Inferior parietal cortex (tissue), 1 donor: ENCODE data around the gene TMEM150A.
"Not testable (repeated sequence)": the region's sequence is repeated elsewhere in the genome, so short reads cannot be mapped to it uniquely, and the experiment has no call there.

Experiments
- DNase-seq: peaks from one replicate; pipeline ENCODE4 v3.0.0-alpha.2; 2016; ENCODE audit errors: extremely low spot score

Gene TMEM150A

GRCh38 chr2:85611705-85612587 is 9.4 kb upstream of the TMEM150A start, which contains the start of gene C2orf68:
C2orf68 (minus strand) TSS chr2:85612066; CDS start chr2:85611984, 82 bp downstream.
- DNase-seq: peak; percentile 91

GRCh38 chr2:85611217-85611704 is 8.8 kb upstream of the TMEM150A start:
- DNase-seq: no peak

GRCh38 chr2:85607268-85608215 is 5.0 kb upstream of the TMEM150A start:
- no peak for DNase-seq

- no peak for DNase-seq
Measured at GRCh38 chr2:85606116-85606455, 3.6 kb upstream of the TMEM150A start.

- DNase-seq: no peak
Measured at GRCh38 chr2:85605406-85606115, 3.1 kb upstream of the TMEM150A start.

- DNase-seq: no peak
Measured at GRCh38 chr2:85604568-85605339, 2.3 kb upstream of the TMEM150A start.

GRCh38 chr2:85604133-85604444 is 1.6 kb upstream of the TMEM150A start:
- DNase-seq: not testable (repeated sequence)

GRCh38 chr2:85601771-85602475 is 575 bp downstream of the TMEM150A start:
- no peak for DNase-seq

GRCh38 chr2:85600951-85601770 is 1.3 kb downstream of the TMEM150A start:
- no peak for DNase-seq

- no peak for DNase-seq
Measured at GRCh38 chr2:85600235-85600575, 2.3 kb downstream of the TMEM150A start.

- no peak for DNase-seq
Measured at GRCh38 chr2:85599468-85600234, 2.8 kb downstream of the TMEM150A start.

- DNase-seq: no peak
Measured at GRCh38 chr2:85598594-85599340, 3.7 kb downstream of the TMEM150A start.

GRCh38 chr2:85597241-85597640 is 5.3 kb downstream of the TMEM150A start:
- no peak for DNase-seq

- no peak for DNase-seq
Measured at GRCh38 chr2:85596486-85597143, 5.9 kb downstream of the TMEM150A start.

- DNase-seq: no peak
Measured at GRCh38 chr2:85596026-85596333, 6.5 kb downstream of the TMEM150A start.

- DNase-seq: peak; percentile 100
Measured at GRCh38 chr2:85595301-85596025, 7.0 kb downstream of the TMEM150A start, which contains the start of gene RNF181. RNF181 (plus strand) TSS chr2:85595745; CDS start chr2:85595764, 19 bp downstream.

- no peak for DNase-seq
Measured at GRCh38 chr2:85594715-85595300, 7.7 kb downstream of the TMEM150A start.
